ENCODE data around the gene PHF13.

DNA sequence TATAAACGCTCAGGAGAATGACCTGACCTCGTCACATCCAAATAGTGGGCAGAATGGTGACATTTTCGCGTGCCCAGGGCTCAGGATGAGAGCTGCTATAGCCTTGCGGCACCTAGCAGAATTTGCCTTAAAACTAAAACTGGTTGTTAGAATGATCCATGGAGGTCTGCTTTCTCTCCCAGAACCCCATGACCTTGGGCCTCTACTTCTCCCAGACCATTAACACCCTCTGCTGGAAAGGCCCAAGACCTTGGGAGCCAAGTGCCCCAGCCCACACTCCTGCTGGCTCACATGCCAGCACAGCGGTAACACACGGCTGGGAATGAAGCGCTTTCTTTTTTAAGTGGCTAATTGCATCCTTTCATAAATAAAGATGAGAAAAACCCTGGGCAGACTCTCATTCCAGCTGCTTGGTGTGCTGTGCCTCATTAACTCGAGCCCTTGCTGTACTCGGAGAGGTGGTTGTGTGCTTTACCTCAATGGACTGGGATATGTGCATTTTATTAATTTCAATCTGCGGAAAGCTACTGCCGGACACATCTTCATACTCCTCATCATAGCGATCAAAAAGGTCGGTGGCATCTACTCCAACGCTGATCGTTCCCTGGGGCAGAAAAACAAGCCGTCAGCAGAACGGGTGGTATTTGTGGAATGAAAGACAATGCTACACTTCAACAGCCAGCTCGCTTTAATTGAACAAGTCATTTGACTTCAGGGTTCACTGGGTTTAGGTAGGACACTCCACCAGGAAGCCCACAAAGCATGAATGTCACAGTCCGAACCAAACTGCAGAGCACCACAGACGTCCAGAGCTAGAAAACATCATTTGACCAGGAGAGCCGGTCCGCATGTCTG lies 40.1 kb downstream of the PHF13 start:
- TF ChIP-seq, protein P1, sequence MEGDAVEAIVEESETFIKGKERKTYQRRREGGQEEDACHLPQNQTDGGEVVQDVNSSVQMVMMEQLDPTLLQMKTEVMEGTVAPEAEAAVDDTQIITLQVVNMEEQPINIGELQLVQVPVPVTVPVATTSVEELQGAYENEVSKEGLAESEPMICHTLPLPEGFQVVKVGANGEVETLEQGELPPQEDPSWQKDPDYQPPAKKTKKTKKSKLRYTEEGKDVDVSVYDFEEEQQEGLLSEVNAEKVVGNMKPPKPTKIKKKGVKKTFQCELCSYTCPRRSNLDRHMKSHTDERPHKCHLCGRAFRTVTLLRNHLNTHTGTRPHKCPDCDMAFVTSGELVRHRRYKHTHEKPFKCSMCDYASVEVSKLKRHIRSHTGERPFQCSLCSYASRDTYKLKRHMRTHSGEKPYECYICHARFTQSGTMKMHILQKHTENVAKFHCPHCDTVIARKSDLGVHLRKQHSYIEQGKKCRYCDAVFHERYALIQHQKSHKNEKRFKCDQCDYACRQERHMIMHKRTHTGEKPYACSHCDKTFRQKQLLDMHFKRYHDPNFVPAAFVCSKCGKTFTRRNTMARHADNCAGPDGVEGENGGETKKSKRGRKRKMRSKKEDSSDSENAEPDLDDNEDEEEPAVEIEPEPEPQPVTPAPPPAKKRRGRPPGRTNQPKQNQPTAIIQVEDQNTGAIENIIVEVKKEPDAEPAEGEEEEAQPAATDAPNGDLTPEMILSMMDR (conservative IDR thresholded peaks at IDR 0.05 in 1 of 2, IDR thresholded peaks at IDR 0.05 in 1 of 2; ENCODE audit: low read depth in 1 of 2, low read length in 2 of 2), result no peak
- no peak for TF ChIP-seq EZH2 (IDR thresholded peaks at IDR 0.05; ENCODE audit: low read length, missing control alignments)

All from fibroblast of lung (primary cell).